GDM1 (cell line): Measurements from ENCODE around the gene FOXD4.
"Not testable (repeated sequence)": the region's sequence is repeated elsewhere in the genome, so short reads cannot be mapped to it uniquely, and the experiment has no call there.

Experiments
- DNase-seq: peaks from one replicate; lab custom pipeline; 2025; lab: John Stamatoyannopoulos, UW

Gene FOXD4

GRCh38 chr9:93909-94308 is 24.3 kb downstream of the FOXD4 start:
- not testable (repeated sequence) for DNase-seq

GRCh38 chr9:90851-91250 is 27.4 kb downstream of the FOXD4 start:
- not testable (repeated sequence) for DNase-seq

- DNase-seq: not testable (repeated sequence)
These were observed 29.7 kb downstream of the FOXD4 start for GRCh38 chr9:88396-89037.

- not testable (repeated sequence) for DNase-seq
These were observed 30.4 kb downstream of the FOXD4 start for GRCh38 chr9:87860-88259.

- not testable (repeated sequence) for DNase-seq
These were observed 31.1 kb downstream of the FOXD4 start for GRCh38 chr9:87105-87504.

- not testable (repeated sequence) for DNase-seq
These were observed 31.5 kb downstream of the FOXD4 start for GRCh38 chr9:86697-87096.

- DNase-seq: not testable (repeated sequence)
These were observed 35.1 kb downstream of the FOXD4 start for GRCh38 chr9:82932-83689.

- not testable (repeated sequence) for DNase-seq
These were observed 39.9 kb downstream of the FOXD4 start for GRCh38 chr9:78333-78732.

- DNase-seq: not testable (repeated sequence)
These were observed 41.8 kb downstream of the FOXD4 start for GRCh38 chr9:76389-76788.

- not testable (repeated sequence) for DNase-seq
These were observed 44.2 kb downstream of the FOXD4 start for GRCh38 chr9:73900-74525.

- DNase-seq: not testable (repeated sequence)
These were observed 44.9 kb downstream of the FOXD4 start for GRCh38 chr9:73076-73899.
